SK-N-MC (cell line): ENCODE data around the gene ARHGAP22.

Source experiments
- EZH2 ChIP-seq: fragments of 200-600 bp; sonication (generic); IDR thresholded peaks from one replicate; pipeline ENCODE4 v1.6.1; 2017; ENCODE audit warnings: antibody characterized with exemption
- FOXP2 ChIP-seq: optimal IDR thresholded peaks from 2 replicates; pipeline ENCODE3; 2011; ENCODE audit warnings: mild to moderate bottlenecking, moderate library complexity; ENCODE audit not compliant: insufficient read depth; ENCODE audit errors: extremely low read length, control extremely low read depth
- POLR2AphosphoS5 ChIP-seq: IDR thresholded peaks from 2 replicates; pipeline ENCODE4 v1.6.1; 2012; ENCODE audit warnings: mild to moderate bottlenecking, low read depth, low read length, borderline replicate concordance

- TF ChIP-seq EZH2: no peak
- no peak for TF ChIP-seq POLR2AphosphoS5
- TF ChIP-seq FOXP2: no peak
Observed at GRCh38 chr10:48638158-48638557, 33.3 kb upstream of the ARHGAP22 start.
